HG02678 (cell line): ENCODE data around the gene MED13.
A peak's percentile ranks its signal among the peaks of the same experiment; 100 is the strongest.

Source experiments
- ATAC-seq: cut with Tn5 transposase; IDR thresholded peaks from one replicate; pipeline ENCODE4 v1.9.1; 2021; ENCODE audit warnings: mild to moderate bottlenecking, moderate library complexity; ENCODE audit not compliant: unreplicated experiment

MED13 gene

GRCh38 chr17:62064791-62065563, at the start of gene MED13:
Gene MED13, minus strand, starts transcription at chr17:62065278. Its CDS starts 73 bp downstream, at chr17:62065205.
- ATAC-seq = no peak

- ATAC-seq = no peak
Observed at GRCh38 chr17:62112229-62112628, 47.2 kb upstream of the MED13 start.

GRCh38 chr17:62111562-62112171, 46.6 kb upstream of the MED13 start:
- no peak for ATAC-seq

- no peak for ATAC-seq
Observed at GRCh38 chr17:62110923-62111484, 45.9 kb upstream of the MED13 start.

GRCh38 chr17:62109924-62110323, 44.8 kb upstream of the MED13 start:
- no peak for ATAC-seq

- peak; percentile 99 for ATAC-seq
Observed at GRCh38 chr17:62109378-62109902, 44.4 kb upstream of the MED13 start.

GRCh38 chr17:62105861-62106260, 40.8 kb upstream of the MED13 start:
- ATAC-seq = no peak

- no peak for ATAC-seq
Observed at GRCh38 chr17:62105357-62105756, 40.3 kb upstream of the MED13 start.

GRCh38 chr17:62101515-62101914, 36.4 kb upstream of the MED13 start:
- no peak for ATAC-seq

- ATAC-seq = no peak
Observed at GRCh38 chr17:62101090-62101489, 36.0 kb upstream of the MED13 start.

- no peak for ATAC-seq
Observed at GRCh38 chr17:62100055-62100454, 35.0 kb upstream of the MED13 start.

GRCh38 chr17:62099532-62099931, 34.5 kb upstream of the MED13 start:
- no peak for ATAC-seq

- peak; percentile 90 for ATAC-seq
Observed at GRCh38 chr17:62098623-62099231, 33.6 kb upstream of the MED13 start.

GRCh38 chr17:62096401-62096670, 31.3 kb upstream of the MED13 start:
- ATAC-seq = no peak

- no peak for ATAC-seq
Observed at GRCh38 chr17:62094175-62094574, 29.1 kb upstream of the MED13 start.

- ATAC-seq = peak; percentile 91
Observed at GRCh38 chr17:62093188-62094155, 28.4 kb upstream of the MED13 start.

GRCh38 chr17:62092784-62093183, 27.7 kb upstream of the MED13 start:
- no peak for ATAC-seq

- no peak for ATAC-seq
Observed at GRCh38 chr17:62091804-62092203, 26.7 kb upstream of the MED13 start.

- ATAC-seq = no peak
Observed at GRCh38 chr17:62090868-62091267, 25.8 kb upstream of the MED13 start.

- no peak for ATAC-seq
Observed at GRCh38 chr17:62090021-62090824, 25.1 kb upstream of the MED13 start.
